GM19468 (cell line): ENCODE measurements around the gene ACTL6B.
"Not testable (repeated sequence)": the region's sequence is repeated elsewhere in the genome, so short reads cannot be mapped to it uniquely, and the experiment has no call there.

Experiments
- ATAC-seq: cut with Tn5 transposase; IDR thresholded peaks from one replicate; pipeline ENCODE4 v1.9.1; 2021; ENCODE audit warnings: mild to moderate bottlenecking, moderate library complexity, moderate number of reproducible peaks; ENCODE audit not compliant: unreplicated experiment; ENCODE audit errors: extremely low read depth

ACTL6B gene

GRCh38 chr7:100655908-100656674 lies at the start of gene ACTL6B:
Gene ACTL6B, minus strand, starts transcription at chr7:100656448. Its CDS starts 94 bp downstream, at chr7:100656354.
- no peak for ATAC-seq

GRCh38 chr7:100705320-100705752 lies 49.1 kb upstream of the ACTL6B start:
- ATAC-seq = peak; percentile 17

GRCh38 chr7:100701089-100701488 lies 44.8 kb upstream of the ACTL6B start:
- not testable (repeated sequence) for ATAC-seq

GRCh38 chr7:100699018-100699417 lies 42.8 kb upstream of the ACTL6B start:
- no peak for ATAC-seq

GRCh38 chr7:100696123-100696521 lies 39.9 kb upstream of the ACTL6B start:
- ATAC-seq = no peak

- ATAC-seq = no peak
These were observed 38.0 kb upstream of the ACTL6B start, which contains the start of gene GIGYF1 for GRCh38 chr7:100694098-100694745. Gene GIGYF1, minus strand, starts transcription at chr7:100694250. Its CDS starts 6,012 bp downstream, at chr7:100688238.

- no peak for ATAC-seq
These were observed 37.3 kb upstream of the ACTL6B start for GRCh38 chr7:100693312-100694097.

GRCh38 chr7:100692578-100692961 lies 36.3 kb upstream of the ACTL6B start:
- ATAC-seq = no peak

- ATAC-seq = no peak
These were observed 35.7 kb upstream of the ACTL6B start for GRCh38 chr7:100691676-100692577.

GRCh38 chr7:100689230-100690135 lies 33.2 kb upstream of the ACTL6B start:
- no peak for ATAC-seq

GRCh38 chr7:100688326-100688860 lies 32.1 kb upstream of the ACTL6B start:
- no peak for ATAC-seq

- ATAC-seq = no peak
These were observed 31.6 kb upstream of the ACTL6B start for GRCh38 chr7:100687751-100688300.

GRCh38 chr7:100687261-100687660 lies 31.0 kb upstream of the ACTL6B start:
- ATAC-seq = no peak

GRCh38 chr7:100686822-100687211 lies 30.6 kb upstream of the ACTL6B start:
- no peak for ATAC-seq

GRCh38 chr7:100686201-100686821 lies 30.1 kb upstream of the ACTL6B start:
- no peak for ATAC-seq

- no peak for ATAC-seq
These were observed 29.4 kb upstream of the ACTL6B start for GRCh38 chr7:100685631-100686145.

GRCh38 chr7:100685049-100685605 lies 28.9 kb upstream of the ACTL6B start:
- no peak for ATAC-seq
